WTC11 (cell line): ENCODE results near the gene MYLK3. TPM values are rescaled to one million over a fixed set of nuclear protein-coding genes. Genes with fewer than 3 reads are reported as not detected.

Source experiments
- ATAC-seq: fragments of 200-7000 bp; cut with Tn5 transposase; 2 replicates; pipeline ENCODE4 v1.10.0; 2021; ENCODE audit warnings: mild to moderate bottlenecking, moderate library complexity
- CTCF ChIA-PET: fragments of 300-600 bp; sonication (Branson Sonifier 250); formaldehyde crosslinking; loops from one replicate; lab custom pipeline; 2021; ENCODE audit warnings: antibody characterized with exemption; lab: Charles Lee
- POLR2A ChIA-PET: fragments of 350-600 bp; sonication (Branson Sonifier 250); formaldehyde crosslinking; loops from one replicate; lab custom pipeline; 2021; ENCODE audit warnings: antibody characterized with exemption; lab: Charles Lee
- DNase-seq: peaks from one replicate; pipeline ENCODE4 v3.0.0; 2021; ENCODE audit warnings: low spot score
- H3K27ac Mint-ChIP-seq: 2 replicates; pipeline ENCODE4 v1.8.0; 2021; ENCODE audit warnings: mixed read lengths
- H3K27me3 Mint-ChIP-seq: 2 replicates; pipeline ENCODE4 v1.8.0; 2021; ENCODE audit warnings: low read depth, mild to moderate bottlenecking, moderate library complexity, mixed read lengths
- H3K36me3 Mint-ChIP-seq: 2 replicates; pipeline ENCODE4 v1.8.0; 2021; ENCODE audit warnings: mixed read lengths
- H3K4me1 Mint-ChIP-seq: 2 replicates; pipeline ENCODE4 v1.8.0; 2022; ENCODE audit warnings: mixed read lengths
- H3K4me3 Mint-ChIP-seq: 2 replicates; pipeline ENCODE4 v1.8.0; 2021; ENCODE audit warnings: mild to moderate bottlenecking, moderate library complexity, mixed read lengths
- H3K9me3 Mint-ChIP-seq: 2 replicates; pipeline ENCODE4 v1.8.0; 2021; ENCODE audit warnings: mixed read lengths
- AR ChIP-seq: fragments of 250-450 bp; sonication (Bioruptor Pico); IDR thresholded peaks from 2 replicates; pipeline ENCODE4 v1.9.0; 2021; ENCODE audit warnings: mild to moderate bottlenecking
- CBFB ChIP-seq: sonication (generic); formaldehyde crosslinking; IDR thresholded peaks from 2 replicates; pipeline ENCODE4 v1.8.1; 2022; ENCODE audit warnings: mild to moderate bottlenecking, low read depth, missing genetic modification reagents
- CREM ChIP-seq: sonication (generic); formaldehyde crosslinking; IDR thresholded peaks from 2 replicates; pipeline ENCODE4 v1.8.1; 2022; ENCODE audit warnings: mild to moderate bottlenecking, missing genetic modification reagents, moderate library complexity
- CTCF ChIP-seq: fragments of 200-600 bp; IDR thresholded peaks from 2 replicates; pipeline ENCODE4 v1.8.0; 2022; ENCODE audit warnings: antibody characterized with exemption
- EMX1 ChIP-seq: fragments of 250-450 bp; sonication (Bioruptor Pico); IDR thresholded peaks from 2 replicates; pipeline ENCODE4 v1.8.0; 2021; ENCODE audit warnings: mild to moderate bottlenecking
- FOXK1 ChIP-seq: sonication (generic); formaldehyde crosslinking; IDR thresholded peaks from 2 replicates; pipeline ENCODE4 v1.8.0; 2022; ENCODE audit warnings: mild to moderate bottlenecking, moderate library complexity, missing genetic modification reagents
- GTF2I ChIP-seq: fragments of 250-450 bp; sonication (Bioruptor Pico); conservative IDR thresholded peaks from 2 replicates; pipeline ENCODE4 v1.4.0; 2021; ENCODE audit warnings: mild to moderate bottlenecking
- HMGXB4 ChIP-seq: sonication (generic); formaldehyde crosslinking; IDR thresholded peaks from 2 replicates; pipeline ENCODE4 v1.8.1; 2023; ENCODE audit warnings: mild to moderate bottlenecking, moderate library complexity, missing genetic modification reagents
- MLX ChIP-seq: sonication (generic); formaldehyde crosslinking; IDR thresholded peaks from 2 replicates; pipeline ENCODE4 v1.8.1; 2023; ENCODE audit warnings: mild to moderate bottlenecking, missing genetic modification reagents, moderate library complexity
- NFYB ChIP-seq: sonication (generic); formaldehyde crosslinking; conservative IDR thresholded peaks from 2 replicates; pipeline ENCODE4 v1.8.0; 2022; ENCODE audit warnings: low read depth, missing genetic modification reagents
- NR3C1 ChIP-seq: sonication (generic); formaldehyde crosslinking; conservative IDR thresholded peaks from 2 replicates; pipeline ENCODE4 v1.8.1; 2023; ENCODE audit warnings: low read depth, mild to moderate bottlenecking, missing genetic modification reagents
- OVOL2 ChIP-seq: fragments of 250-450 bp; sonication (Bioruptor Pico); IDR thresholded peaks from 2 replicates; pipeline ENCODE4 v1.9.0; 2021; ENCODE audit warnings: mild to moderate bottlenecking, borderline replicate concordance
- PRDM15 ChIP-seq: sonication (generic); formaldehyde crosslinking; IDR thresholded peaks from 2 replicates; pipeline ENCODE4 v1.8.0; 2022; ENCODE audit warnings: missing genetic modification reagents
- RELA ChIP-seq: sonication (generic); formaldehyde crosslinking; IDR thresholded peaks from 2 replicates; pipeline ENCODE4 v1.8.1; 2022; ENCODE audit warnings: missing genetic modification reagents, mild to moderate bottlenecking, borderline replicate concordance
- STAT6 ChIP-seq: sonication (generic); formaldehyde crosslinking; conservative IDR thresholded peaks from 2 replicates; pipeline ENCODE4 v1.8.1; 2023; ENCODE audit warnings: mild to moderate bottlenecking, low read depth, missing genetic modification reagents, moderate library complexity
- TEAD1 ChIP-seq: sonication (generic); formaldehyde crosslinking; IDR thresholded peaks from 2 replicates; pipeline ENCODE4 v1.8.0; 2022; ENCODE audit warnings: mild to moderate bottlenecking, missing genetic modification reagents
- TP53 ChIP-seq: sonication (generic); formaldehyde crosslinking; IDR thresholded peaks from 2 replicates; pipeline ENCODE4 v1.8.1; 2023; ENCODE audit warnings: mild to moderate bottlenecking, missing genetic modification reagents
- USF2 ChIP-seq: sonication (generic); formaldehyde crosslinking; IDR thresholded peaks from 2 replicates; pipeline ENCODE4 v1.8.1; 2023; ENCODE audit warnings: mild to moderate bottlenecking, missing genetic modification reagents, moderate library complexity
- ZNF138 ChIP-seq: sonication (generic); formaldehyde crosslinking; conservative IDR thresholded peaks from 2 replicates; pipeline ENCODE4 v1.8.1; 2022; ENCODE audit warnings: mild to moderate bottlenecking, moderate library complexity, missing genetic modification reagents
- total RNA-seq: library from RNA; stranded (reverse); gene quantifications from 3 replicates; pipeline ENCODE4 v1.2.3, GENCODE V29; 2021

Gene MYLK3
- total RNA-seq, 1 experiment from 2014 or later = 0.79 TPM

- no peak for TF ChIP-seq CTCF
- TF ChIP-seq RELA = no peak
- no peak for TF ChIP-seq FOXK1 (CRISPR knock-in tag)
- TF ChIP-seq STAT6 (CRISPR knock-in tag) = no peak
These were observed 30.5 kb downstream of the MYLK3 start (continued) for GRCh38 chr16:46717692-46718091.

- DNase-seq = no peak
- no peak for ATAC-seq
- Mint-ChIP-seq H3K27me3 (no peaks in the 10 kb centered on the region), H3K27ac (no peak overlapping the region), H3K9me3 (peaks cover 4% of the 10 kb centered on the region), H3K4me3 (no peak overlapping the region), H3K4me1 (no peaks in the 10 kb centered on the region), H3K36me3 (no peaks in the 10 kb centered on the region)
- CTCF ChIA-PET = no interaction called here
- POLR2A ChIA-PET = no interaction called here
- no peak for TF ChIP-seq MLX
- TF ChIP-seq USF2 (CRISPR knock-in tag) = no peak
- no peak for TF ChIP-seq NR3C1 (CRISPR knock-in tag)
- TF ChIP-seq GTF2I = no peak
- TF ChIP-seq TP53 (CRISPR knock-in tag) = no peak
- no peak for TF ChIP-seq CREM (CRISPR knock-in tag)
- no peak for TF ChIP-seq ZNF138
- TF ChIP-seq CBFB (CRISPR knock-in tag) = no peak
- TF ChIP-seq EMX1 (CRISPR knock-in tag) = no peak
- no peak for TF ChIP-seq RELA
- TF ChIP-seq OVOL2 (CRISPR knock-in tag) = no peak
- no peak for TF ChIP-seq FOXK1 (CRISPR knock-in tag)
- no peak for TF ChIP-seq TEAD1 (CRISPR knock-in tag)
- TF ChIP-seq HMGXB4 (CRISPR knock-in tag) = no peak
- no peak for TF ChIP-seq PRDM15 (CRISPR knock-in tag)
- TF ChIP-seq AR (CRISPR knock-in tag) = no peak
- no peak for TF ChIP-seq NFYB
These were observed 32.3 kb downstream of the MYLK3 start for GRCh38 chr16:46715769-46716305.
